NT2/D1 (cell line): Measurements from ENCODE around the gene NFYA.

Experiments
- SUZ12 ChIP-seq: IDR thresholded peaks from 2 replicates; pipeline ENCODE4 v1.6.1; 2011; ENCODE audit not compliant: insufficient read length, insufficient read depth; ENCODE audit errors: extremely low read depth
- YY1 ChIP-seq: IDR thresholded peaks from 2 replicates; pipeline ENCODE4 v1.6.1; 2011; ENCODE audit not compliant: insufficient read length, insufficient read depth
- ZNF274 ChIP-seq: IDR thresholded peaks from 2 replicates; pipeline ENCODE4 v1.6.1; 2011; ENCODE audit warnings: mild to moderate bottlenecking, low read depth, low read length

DNA sequence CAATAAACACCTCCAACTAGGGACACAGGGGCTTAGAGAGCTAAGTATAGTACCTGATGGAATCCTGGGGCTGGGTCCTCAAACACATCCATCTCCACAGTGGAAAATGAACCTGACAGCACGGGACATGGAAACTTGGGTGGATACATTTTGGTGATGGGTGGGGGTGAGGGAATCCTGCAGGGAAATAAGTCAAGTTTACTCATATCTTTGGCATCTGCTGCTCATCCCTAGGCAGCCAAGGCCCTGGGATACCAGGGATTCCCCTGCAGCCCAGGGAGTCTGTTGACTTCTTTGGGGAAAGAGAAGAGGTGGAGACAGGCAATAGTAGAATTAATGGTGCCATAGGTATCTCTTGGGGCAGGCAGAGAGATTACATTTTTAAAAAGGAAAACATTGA is 13.2 kb upstream of the NFYA start:
- TF ChIP-seq YY1 (no peak), ZNF274 (no peak), SUZ12 (no peak)
